Hematopoietic multipotent progenitor cell treated with erythropoietin and hydrocortisone succinate and interleukin-3 and kit ligand, for 4 days (in vitro differentiated cells): ENCODE data around the gene AGRN.
"Not testable (repeated sequence)": the region's sequence is repeated elsewhere in the genome, so short reads cannot be mapped to it uniquely, and the experiment has no call there.

Experiments
- DNase-seq: peaks from one replicate; pipeline ENCODE4 v3.0.0-alpha.2; 2015

The AGRN gene

DNA sequence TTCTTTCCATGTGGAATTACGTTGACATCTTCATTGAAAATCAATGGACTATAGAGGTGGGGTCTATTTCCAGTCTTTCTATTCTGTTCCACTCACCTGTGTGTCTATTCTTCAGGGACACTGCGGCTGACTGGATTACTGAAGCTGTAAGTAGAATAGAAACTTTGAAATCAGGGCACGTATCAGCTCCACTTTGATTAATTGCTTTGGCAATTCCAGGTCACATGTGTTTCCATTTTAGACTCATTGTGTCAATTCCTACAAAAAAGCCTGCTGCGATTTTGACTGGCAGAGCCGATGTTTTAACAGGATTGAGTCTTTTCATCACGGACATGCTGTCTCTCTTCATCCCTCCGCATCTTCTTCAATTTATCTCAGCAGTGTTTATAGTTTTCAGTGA is 75.1 kb downstream of the AGRN start:
- DNase-seq = no peak

DNA sequence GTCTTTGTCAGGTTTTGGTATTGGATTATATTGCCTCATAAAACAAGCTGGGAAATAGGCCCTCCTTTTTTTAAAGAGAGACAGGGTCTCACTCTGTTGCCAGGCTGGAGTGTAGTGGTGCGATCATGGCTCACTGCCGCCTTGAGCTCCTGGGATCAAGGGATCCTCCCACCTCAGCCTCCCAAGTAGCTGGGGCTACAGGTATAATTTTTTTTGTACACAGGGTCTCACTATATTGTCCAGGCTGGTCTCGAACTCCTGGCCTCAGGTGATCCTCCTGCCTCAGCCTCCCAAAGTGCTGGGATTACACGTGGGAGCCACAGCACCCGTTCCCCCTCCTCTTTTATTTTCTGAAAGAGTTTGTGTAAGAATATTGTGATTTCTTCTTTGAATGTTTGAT is 76.2 kb downstream of the AGRN start:
- DNase-seq = not testable (repeated sequence)

DNA sequence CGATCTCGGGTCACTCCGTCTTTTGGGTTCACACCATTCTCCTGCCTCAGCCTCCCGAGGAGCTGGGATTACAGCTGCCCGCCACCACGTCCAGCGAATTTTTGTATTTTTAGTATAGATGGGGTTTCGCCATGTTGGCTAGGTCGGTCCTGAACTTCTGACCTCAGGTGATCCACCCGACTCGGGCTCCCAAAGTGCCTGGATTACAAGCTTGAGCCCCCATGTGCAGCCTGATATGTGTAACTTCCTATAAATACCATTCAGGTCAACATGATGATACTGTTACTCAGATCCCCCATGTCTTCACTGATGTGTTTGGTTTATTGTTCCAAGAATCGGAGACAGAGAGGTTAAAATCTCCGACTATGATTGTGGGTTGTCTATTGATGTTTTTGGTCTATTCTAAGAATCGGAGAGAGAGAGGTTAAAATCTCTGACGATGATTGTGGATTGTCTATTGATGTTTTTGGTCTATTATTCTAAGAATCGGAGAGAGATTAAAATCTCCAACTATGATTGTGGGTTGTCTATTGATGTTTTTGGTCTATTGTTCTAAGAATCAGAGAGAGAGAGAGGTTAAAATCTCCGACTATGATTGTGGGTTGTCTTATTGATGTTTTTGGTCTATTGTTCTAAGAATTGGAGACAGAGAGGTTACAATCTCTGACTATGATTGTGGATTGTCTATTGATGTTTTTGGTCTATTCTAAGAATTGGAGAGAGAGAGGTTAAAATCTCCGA is 78.9 kb downstream of the AGRN start:
- DNase-seq = no peak

DNA sequence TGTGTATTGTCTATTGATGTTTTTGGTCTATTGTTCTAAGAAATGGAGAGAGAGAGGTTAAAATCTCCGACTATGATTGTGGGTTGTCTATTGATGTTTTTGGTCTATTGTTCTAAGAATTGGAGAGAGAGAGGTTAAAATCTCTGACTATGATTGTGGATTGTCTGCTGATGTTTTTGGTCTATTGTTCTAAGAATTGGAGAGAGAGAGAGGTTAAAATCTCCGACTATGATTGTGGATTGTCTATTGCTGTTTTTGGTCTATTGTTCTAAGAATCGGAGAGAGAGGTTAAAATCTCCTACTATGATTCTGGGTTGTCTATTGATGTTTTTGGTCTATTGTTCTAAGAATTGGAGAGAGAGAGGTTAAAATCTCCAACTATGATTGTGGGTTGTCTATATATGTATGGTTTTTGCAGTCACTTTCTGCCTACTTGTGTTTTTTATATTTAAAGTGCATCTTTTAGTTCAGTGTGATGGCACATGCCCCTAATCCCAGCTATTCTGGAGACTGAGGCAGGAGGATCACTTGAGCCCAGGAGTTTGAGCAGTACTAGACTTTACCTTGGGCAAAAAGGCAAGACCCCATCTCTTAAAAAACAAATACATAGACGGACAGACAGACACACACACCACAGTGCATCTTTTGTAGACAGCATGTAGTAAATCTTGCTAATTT is 79.7 kb downstream of the AGRN start:
- DNase-seq = no peak

DNA sequence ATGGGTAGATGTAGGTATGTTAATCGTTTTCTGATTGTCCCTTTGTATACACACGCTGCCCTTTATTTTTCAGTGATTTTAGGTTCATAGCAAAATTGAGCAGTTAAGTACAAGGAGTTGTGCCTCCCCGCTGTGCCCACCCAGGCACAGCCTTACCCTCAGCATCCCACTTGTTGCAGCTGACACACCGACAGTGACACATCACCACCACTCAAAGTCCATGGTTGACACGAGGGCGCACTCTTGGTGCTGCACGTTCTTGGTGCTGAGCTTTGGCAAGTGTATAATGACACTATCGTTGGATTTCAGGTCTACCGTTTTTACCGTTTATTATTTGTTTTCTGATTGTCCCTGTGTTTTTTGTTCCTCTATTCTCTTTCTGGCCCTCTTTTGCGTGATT is 80.4 kb downstream of the AGRN start:
- DNase-seq = no peak

DNA sequence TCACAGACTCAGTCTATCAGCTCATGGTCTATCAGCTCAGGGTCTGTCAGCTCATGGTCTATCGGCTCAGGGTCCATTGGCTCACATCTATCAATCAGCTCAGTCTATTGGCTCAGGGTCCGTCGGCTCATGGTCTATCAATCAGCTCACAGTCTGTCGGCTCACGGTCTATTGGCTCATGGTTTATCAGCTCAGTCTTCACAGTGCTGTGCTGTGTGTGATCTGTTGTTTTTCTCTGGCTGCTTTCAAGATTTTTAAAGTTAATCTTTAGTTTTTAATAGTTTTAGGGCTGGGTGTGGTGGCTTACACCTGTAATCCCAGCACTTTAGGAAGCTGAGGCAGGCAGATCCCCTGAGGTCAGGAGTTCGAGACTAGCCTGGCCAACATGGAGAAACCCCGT is 81.6 kb downstream of the AGRN start:
- no peak for DNase-seq

GRCh38 chr1:1104152-1104551 is 84.2 kb downstream of the AGRN start:
- peak; percentile 55 for DNase-seq
